Daoy (cell line): ENCODE measurements around the gene UBE2B. TPM values are rescaled to one million over a fixed set of nuclear protein-coding genes. Genes with fewer than 3 reads are reported as not detected.

Experiments used
- DNase-seq: peaks from one replicate; pipeline ENCODE4 v3.0.0-alpha.2; 2015; ENCODE audit warnings: low read depth
- total RNA-seq: library from RNA; depleted of rRNA; stranded (reverse); fragments of >200 nt; shearing (Covaris generic); gene quantifications from 2 replicates; pipeline ENCODE4 v1.2.3, GENCODE V29; 2014; rRNA removed

UBE2B gene
- total RNA-seq, 1 experiment from 2014 or later: 21.6 TPM

- DNase-seq: peak; percentile 19
Observed at GRCh38 chr5:134437340-134437846, 66.0 kb downstream of the UBE2B start.

- DNase-seq: peak; percentile 60
Observed at GRCh38 chr5:134437847-134438581, 66.6 kb downstream of the UBE2B start.

GRCh38 chr5:134438721-134439123 lies 67.4 kb downstream of the UBE2B start:
- no peak for DNase-seq

GRCh38 chr5:134439210-134439654 lies 67.9 kb downstream of the UBE2B start:
- DNase-seq: peak; percentile 80

- no peak for DNase-seq
Observed at GRCh38 chr5:134440201-134440755, 68.9 kb downstream of the UBE2B start.

Other genes with a start within 250 kb of the UBE2B start
- 343 and 386 TPM in 2 replicates for gene SKP1, start 194.6 kb upstream of the UBE2B start, total RNA-seq
- 416 and 424 TPM in 2 replicates for gene PPP2CA, start 145.5 kb upstream of the UBE2B start, total RNA-seq
- gene CDKL3, start 4.4 kb upstream of the UBE2B start, total RNA-seq: 1.7 and 14.9 TPM in 2 replicates
- gene CDKN2AIPNL, start 40.3 kb downstream of the UBE2B start, total RNA-seq: 72.1 and 75.7 TPM in 2 replicates
- 10.9 and 21.1 TPM in 2 replicates for gene JADE2, start 154.1 kb downstream of the UBE2B start, total RNA-seq